Stomach (tissue), 9 donors: Measurements from ENCODE around the gene PRKCH. TPM values are rescaled to one million over a fixed set of nuclear protein-coding genes. Genes with fewer than 3 reads are reported as not detected.
A peak's percentile ranks its signal among the peaks of the same experiment; 100 is the strongest.

Source experiments
- DNase-seq, 2 donors: peaks; one replicate each; pipeline versions ENCODE4 v3.0.0 to v3.0.0-alpha.2; 2013 to 2019
- H3K27ac ChIP-seq, 5 donors: fragments of 200-600 bp in 4 of 5; sonication (generic) in 4 of 5; one replicate each; pipeline ENCODE4 v1.5.1; 2013 to 2019; ENCODE audit warnings: mild to moderate bottlenecking in 1 of 5, moderate library complexity in 1 of 5
- H3K27me3 ChIP-seq, 3 donors: fragments of 200-600 bp; sonication (generic); one replicate each; pipeline ENCODE4 v1.5.1; 2017 to 2019; ENCODE audit warnings: mixed run types in 1 of 3
- H3K36me3 ChIP-seq, 4 donors: fragments of 200-600 bp; sonication (generic); 1 replicate in 3 of 4; 2 replicates in 1 of 4; pipeline ENCODE4 v1.5.1; 2016 to 2019
- H3K4me1 ChIP-seq, 4 donors: fragments of 200-600 bp; sonication (generic); one replicate each; pipeline ENCODE4 v1.5.1; 2016 to 2019
- H3K4me3 ChIP-seq, 4 donors: fragments of 200-600 bp; sonication (generic) in 3 of 4; one replicate each; pipeline ENCODE4 v1.5.1; 2016 to 2019; ENCODE audit warnings: mild to moderate bottlenecking in 1 of 4
- H3K9me3 ChIP-seq, 4 donors: fragments of 200-600 bp; sonication (generic); one replicate each; pipeline ENCODE4 v1.5.1; 2016 to 2019
- CTCF ChIP-seq, 7 experiments: fragments of 450-650 bp in 4 of 7; fragments of 200-600 bp in 3 of 7; sonication (generic) in 3 of 7; IDR thresholded peaks; one replicate each; pipeline ENCODE4 v1.5.1; 2016 to 2019; ENCODE audit warnings: antibody characterized with exemption in 7 of 7, control low read depth in 2 of 7, mild to moderate bottlenecking in 1 of 7
- EP300 ChIP-seq: sonication (generic); formaldehyde crosslinking; IDR thresholded peaks from one replicate; pipeline ENCODE4 v1.6.1; 2017; ENCODE audit warnings: antibody characterized with exemption
- POLR2A ChIP-seq, 4 donors: fragments of 450-650 bp; IDR thresholded peaks; one replicate each; pipeline ENCODE4 v1.6.1; 2016; ENCODE audit warnings: antibody characterized with exemption in 4 of 4, control low read depth in 2 of 4, mild to moderate bottlenecking in 1 of 4, moderate library complexity in 1 of 4
- POLR2AphosphoS5 ChIP-seq, 3 donors: sonication (generic); formaldehyde crosslinking; IDR thresholded peaks; one replicate each; pipeline ENCODE4 v1.6.1; 2016; ENCODE audit warnings: antibody characterized with exemption in 3 of 3
- WGBS, 5 donors: extraction: QIAGEN DNeasy Blood & Tissue Kit in 3 of 5; methylation state at CpG; one replicate each; pipeline versions ENCODE4 v1.1.5 to v1.1.7; 2013 to 2018; 5-methylcytosine and 5-hydroxymethylcytosine counted together
- intact Hi-C: fragments of 100-400 bp; cut with DNase I; formaldehyde crosslinking; loops from one replicate; pipeline ENCODE4 v1.15.1; 2023; ENCODE audit warnings: low total_unique reads
- polyA plus RNA-seq, 3 donors: library from polyadenylated mRNA; stranded (reverse); fragments of 200-250 nt; gene quantifications; one replicate each; pipeline ENCODE4 v1.2.3, GENCODE V29; 2013
- total RNA-seq, 5 donors: library from RNA; depleted of rRNA; stranded (reverse); fragments of >200 nt; gene quantifications; one replicate each; pipeline versions ENCODE4 v1.1.0 to v1.2.3, GENCODE V29; 2014 to 2016
- donor health status: healthy with polysubstance abuse.
- donor health status: Bipolar disorder and iron deficiency.
- donor health status: healthy.

Gene PRKCH
- total and polyA plus RNA-seq, 8 donors = 5.5 to 84.0 (median 14.7) TPM

GRCh38 chr14:61342486-61342885, 21.1 kb downstream of the PRKCH start:
- 70 to 79% (median 75%) methylated on average over 5 of the region's 5 CpGs for whole genome bisulfite sequencing, 5 donors
- H3K4me3 ChIP-seq = no peak overlapping the region
- intact Hi-C loops = no loop called here

GRCh38 chr14:61342932-61343331, 21.6 kb downstream of the PRKCH start:
- Histone ChIP-seq H3K36me3 (no peaks in the 10 kb centered on the region), H3K27ac (peak overlapping the region in 4 of 5 donors; percentile 57 to 77 (median 70)), H3K4me3 (no peak overlapping the region), H3K4me1 (peaks cover 0 to 30% (median 0%) of the 10 kb centered on the region in 4 donors), H3K27me3 (no peaks in the 10 kb centered on the region), H3K9me3 (no peaks in the 10 kb centered on the region)
- no peak for DNase-seq
- no peak for TF ChIP-seq POLR2A (IDR thresholded peaks at IDR 0.05)
- intact Hi-C loops = no loop called here
- 73 to 84% (median 78%) methylated on average over 5 of the region's 5 CpGs for WGBS, 5 donors

More at GRCh38 chr14:61342486-61342885, 21.1 kb downstream of the PRKCH start:
- TF ChIP-seq POLR2AphosphoS5 (IDR thresholded peaks at IDR 0.05) = no peak
- TF ChIP-seq CTCF (IDR thresholded peaks at IDR 0.05) = no peak
- TF ChIP-seq EP300 = no peak
- TF ChIP-seq POLR2A (IDR thresholded peaks at IDR 0.05) = no peak
- Histone ChIP-seq H3K27me3 (no peaks in the 10 kb centered on the region), H3K36me3 (no peaks in the 10 kb centered on the region), H3K4me1 (peaks cover 0 to 26% (median 0%) of the 10 kb centered on the region in 4 donors), H3K9me3 (no peaks in the 10 kb centered on the region), H3K27ac (peak overlapping the region in 4 of 5 donors; percentile 57 to 77 (median 70))
- DNase-seq = peak in 1 of 2 donors; percentile 70

- WGBS, 5 donors = 70 to 85% (median 81%) methylated on average over 1 of the region's 1 CpG
- TF ChIP-seq EP300 = no peak
- no peak for TF ChIP-seq POLR2AphosphoS5 (IDR thresholded peaks at IDR 0.05)
- no peak for TF ChIP-seq CTCF (IDR thresholded peaks at IDR 0.05)
- TF ChIP-seq POLR2A (IDR thresholded peaks at IDR 0.05) = no peak
- Histone ChIP-seq H3K4me3 (no peak overlapping the region), H3K4me1 (peaks cover 0 to 36% (median 0%) of the 10 kb centered on the region in 4 donors), H3K27me3 (no peaks in the 10 kb centered on the region), H3K9me3 (no peaks in the 10 kb centered on the region), H3K27ac (peak overlapping the region; percentile 13 to 77 (median 67)), H3K36me3 (no peaks in the 10 kb centered on the region)
- no peak for DNase-seq
- intact Hi-C loops = no loop called here
Measured at GRCh38 chr14:61343471-61343870, 22.1 kb downstream of the PRKCH start.

GRCh38 chr14:61343991-61344405, 22.6 kb downstream of the PRKCH start:
- Histone ChIP-seq H3K36me3 (no peaks in the 10 kb centered on the region), H3K27ac (peak overlapping the region; percentile 13 to 77 (median 67)), H3K4me1 (peaks cover 0 to 36% (median 0%) of the 10 kb centered on the region in 4 donors), H3K4me3 (no peak overlapping the region), H3K27me3 (no peaks in the 10 kb centered on the region), H3K9me3 (no peaks in the 10 kb centered on the region)
- TF ChIP-seq POLR2A (IDR thresholded peaks at IDR 0.05) (no peak), EP300 (no peak), POLR2AphosphoS5 (IDR thresholded peaks at IDR 0.05) (no peak), CTCF (IDR thresholded peaks at IDR 0.05) (no peak)
- 62 to 94% (median 78%) methylated on average over 4 of the region's 4 CpGs for WGBS, 5 donors
- intact Hi-C loops = no loop called here
- no peak for DNase-seq

- no peak for DNase-seq
- H3K4me3 ChIP-seq = no peak overlapping the region
- H3K27ac ChIP-seq = peak overlapping the region; percentile 5 to 77 (median 67)
- H3K36me3 ChIP-seq = no peaks in the 10 kb centered on the region
- WGBS, 5 donors = 45 to 69% (median 65%) methylated on average over 7 of the region's 7 CpGs
- no peaks in the 10 kb centered on the region for H3K9me3 ChIP-seq
- no peaks in the 10 kb centered on the region for H3K27me3 ChIP-seq
- intact Hi-C loops = no loop called here
- TF ChIP-seq CTCF (IDR thresholded peaks at IDR 0.05) (no peak), EP300 (no peak), POLR2A (IDR thresholded peaks at IDR 0.05) (no peak), POLR2AphosphoS5 (IDR thresholded peaks at IDR 0.05) (no peak)
- H3K4me1 ChIP-seq = peaks cover 0 to 36% (median 0%) of the 10 kb centered on the region in 4 donors
Measured at GRCh38 chr14:61344437-61345150, 23.2 kb downstream of the PRKCH start.
